Measurements from ENCODE around the gene COX17. TPM values are rescaled to one million over a fixed set of nuclear protein-coding genes. Genes with fewer than 3 reads are reported as not detected.
A peak's percentile ranks its signal among the peaks of the same experiment; 100 is the strongest.

Gene COX17
- total RNA-seq, 1 donor from 2014 or later = 16.9 TPM

- DNase-seq (ENCODE audit: low spot score) = no peak
- TF ChIP-seq CTCF (IDR thresholded peaks at IDR 0.05; ENCODE audit: unreplicated experiment) = no peak
- H3K4me3 Mint-ChIP-seq (ENCODE audit: unreplicated experiment) = no peak overlapping the region
- H3K36me3 Mint-ChIP-seq (ENCODE audit: low read depth, unreplicated experiment) = peaks cover 4% of the 10 kb centered on the region
- H3K27ac Mint-ChIP-seq (ENCODE audit: unreplicated experiment) = no peak overlapping the region
- H3K4me1 Mint-ChIP-seq (ENCODE audit: unreplicated experiment) = peaks cover 7% of the 10 kb centered on the region
- peaks cover 6% of the 10 kb centered on the region for H3K27me3 Mint-ChIP-seq (ENCODE audit: unreplicated experiment)
- H3K9me3 Mint-ChIP-seq (ENCODE audit: unreplicated experiment) = no peaks in the 10 kb centered on the region
Measured at GRCh38 chr3:119700269-119700919, 23.2 kb upstream of the COX17 start.

- Mint-ChIP-seq H3K4me3 (ENCODE audit: unreplicated experiment) (no peak overlapping the region), H3K4me1 (ENCODE audit: unreplicated experiment) (peaks cover 4% of the 10 kb centered on the region), H3K27me3 (ENCODE audit: unreplicated experiment) (no peaks in the 10 kb centered on the region), H3K27ac (ENCODE audit: unreplicated experiment) (no peak overlapping the region), H3K9me3 (ENCODE audit: unreplicated experiment) (no peaks in the 10 kb centered on the region), H3K36me3 (ENCODE audit: low read depth, unreplicated experiment) (no peaks in the 10 kb centered on the region)
- DNase-seq (ENCODE audit: low spot score) = no peak
- no peak for TF ChIP-seq CTCF (IDR thresholded peaks at IDR 0.05; ENCODE audit: unreplicated experiment)
Measured at GRCh38 chr3:119697394-119697793, 20.2 kb upstream of the COX17 start.

- DNase-seq (ENCODE audit: low spot score) = no peak
- Mint-ChIP-seq H3K27me3 (ENCODE audit: unreplicated experiment) (no peaks in the 10 kb centered on the region), H3K4me1 (ENCODE audit: unreplicated experiment) (peaks cover 3% of the 10 kb centered on the region), H3K4me3 (ENCODE audit: unreplicated experiment) (no peak overlapping the region), H3K36me3 (ENCODE audit: low read depth, unreplicated experiment) (no peaks in the 10 kb centered on the region), H3K27ac (ENCODE audit: unreplicated experiment) (no peak overlapping the region), H3K9me3 (ENCODE audit: unreplicated experiment) (no peaks in the 10 kb centered on the region)
- no peak for TF ChIP-seq CTCF (IDR thresholded peaks at IDR 0.05; ENCODE audit: unreplicated experiment)
Measured at GRCh38 chr3:119695480-119695879, 18.3 kb upstream of the COX17 start.

GRCh38 chr3:119690043-119690656, 12.9 kb upstream of the COX17 start:
- DNase-seq (ENCODE audit: low spot score) = no peak

More at GRCh38 chr3:119690043-119690656, 12.9 kb upstream of the COX17 start:
- peak; percentile 61 for TF ChIP-seq CTCF (IDR thresholded peaks at IDR 0.05; ENCODE audit: unreplicated experiment)
- H3K36me3 Mint-ChIP-seq (ENCODE audit: low read depth, unreplicated experiment) = no peaks in the 10 kb centered on the region
- no peaks in the 10 kb centered on the region for H3K4me1 Mint-ChIP-seq (ENCODE audit: unreplicated experiment)
- H3K9me3 Mint-ChIP-seq (ENCODE audit: unreplicated experiment) = peaks cover 3% of the 10 kb centered on the region
- no peak overlapping the region for H3K27ac Mint-ChIP-seq (ENCODE audit: unreplicated experiment)
- no peak overlapping the region for H3K4me3 Mint-ChIP-seq (ENCODE audit: unreplicated experiment)
- H3K27me3 Mint-ChIP-seq (ENCODE audit: unreplicated experiment) = peaks cover 4% of the 10 kb centered on the region

Measured in endothelial cell (in vitro differentiated cells).